ENCODE measurements around the gene NUFIP2.

DNA sequence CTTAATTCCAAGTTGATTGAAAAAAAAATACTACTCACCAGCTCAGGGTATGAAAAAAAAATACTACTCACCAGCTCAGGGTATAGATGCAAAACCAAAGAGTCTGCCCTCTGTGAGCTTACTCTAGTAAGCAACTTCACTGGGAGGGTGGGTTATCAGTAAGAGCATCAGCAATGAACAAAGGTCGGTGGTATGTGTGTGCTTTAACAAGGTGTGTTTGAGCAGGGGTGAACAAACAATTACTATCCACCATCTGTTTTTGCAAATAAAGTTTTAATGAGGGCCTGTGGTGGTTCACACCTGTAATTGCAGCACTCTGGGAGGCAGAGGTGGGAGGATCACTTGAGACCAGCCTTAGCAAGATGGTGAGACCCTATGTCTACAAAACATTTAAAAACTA, 20.0 kb downstream of the NUFIP2 start:
- TF ChIP-seq, protein P1, sequence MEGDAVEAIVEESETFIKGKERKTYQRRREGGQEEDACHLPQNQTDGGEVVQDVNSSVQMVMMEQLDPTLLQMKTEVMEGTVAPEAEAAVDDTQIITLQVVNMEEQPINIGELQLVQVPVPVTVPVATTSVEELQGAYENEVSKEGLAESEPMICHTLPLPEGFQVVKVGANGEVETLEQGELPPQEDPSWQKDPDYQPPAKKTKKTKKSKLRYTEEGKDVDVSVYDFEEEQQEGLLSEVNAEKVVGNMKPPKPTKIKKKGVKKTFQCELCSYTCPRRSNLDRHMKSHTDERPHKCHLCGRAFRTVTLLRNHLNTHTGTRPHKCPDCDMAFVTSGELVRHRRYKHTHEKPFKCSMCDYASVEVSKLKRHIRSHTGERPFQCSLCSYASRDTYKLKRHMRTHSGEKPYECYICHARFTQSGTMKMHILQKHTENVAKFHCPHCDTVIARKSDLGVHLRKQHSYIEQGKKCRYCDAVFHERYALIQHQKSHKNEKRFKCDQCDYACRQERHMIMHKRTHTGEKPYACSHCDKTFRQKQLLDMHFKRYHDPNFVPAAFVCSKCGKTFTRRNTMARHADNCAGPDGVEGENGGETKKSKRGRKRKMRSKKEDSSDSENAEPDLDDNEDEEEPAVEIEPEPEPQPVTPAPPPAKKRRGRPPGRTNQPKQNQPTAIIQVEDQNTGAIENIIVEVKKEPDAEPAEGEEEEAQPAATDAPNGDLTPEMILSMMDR (IDR thresholded peaks at IDR 0.05) = no peak
- TF ChIP-seq POLR2A (IDR thresholded peaks at IDR 0.05) = no peak
